HG03139 (cell line): ENCODE measurements around the gene TANC1.

Source experiments
- ATAC-seq: cut with Tn5 transposase; IDR thresholded peaks from one replicate; pipeline ENCODE4 v1.9.1; 2021; ENCODE audit not compliant: unreplicated experiment

The TANC1 gene

GRCh38 chr2:159109517-159109916 is 141.1 kb downstream of the TANC1 start:
- no peak for ATAC-seq

- no peak for ATAC-seq
Measured at GRCh38 chr2:159110784-159111183, 142.3 kb downstream of the TANC1 start.

GRCh38 chr2:159111346-159111927 is 143.0 kb downstream of the TANC1 start:
- ATAC-seq, result no peak

GRCh38 chr2:159114835-159115234 is 146.4 kb downstream of the TANC1 start:
- ATAC-seq, result no peak

GRCh38 chr2:159116922-159117321 is 148.5 kb downstream of the TANC1 start:
- ATAC-seq, result no peak

GRCh38 chr2:159117658-159118057 is 149.2 kb downstream of the TANC1 start:
- no peak for ATAC-seq

- ATAC-seq, result peak; percentile 86
Measured at GRCh38 chr2:159118115-159118858, 149.8 kb downstream of the TANC1 start.

GRCh38 chr2:159118859-159119500 is 150.5 kb downstream of the TANC1 start:
- no peak for ATAC-seq

- no peak for ATAC-seq
Measured at GRCh38 chr2:159119652-159120257, 151.3 kb downstream of the TANC1 start.

GRCh38 chr2:159123786-159124185 is 155.3 kb downstream of the TANC1 start:
- no peak for ATAC-seq

- ATAC-seq, result no peak
Measured at GRCh38 chr2:159124441-159124911, 156.0 kb downstream of the TANC1 start.

- ATAC-seq, result no peak
Measured at GRCh38 chr2:159124931-159125467, 156.6 kb downstream of the TANC1 start.

- ATAC-seq, result no peak
Measured at GRCh38 chr2:159125858-159126257, 157.4 kb downstream of the TANC1 start.

GRCh38 chr2:159126432-159127022 is 158.1 kb downstream of the TANC1 start:
- no peak for ATAC-seq

- no peak for ATAC-seq
Measured at GRCh38 chr2:159128191-159128590, 159.8 kb downstream of the TANC1 start.

GRCh38 chr2:159129269-159129668 is 160.8 kb downstream of the TANC1 start:
- no peak for ATAC-seq

- ATAC-seq, result no peak
Measured at GRCh38 chr2:159129824-159130223, 161.4 kb downstream of the TANC1 start.

GRCh38 chr2:159130302-159130701 is 161.9 kb downstream of the TANC1 start:
- ATAC-seq, result no peak

GRCh38 chr2:159131267-159131913 is 162.9 kb downstream of the TANC1 start:
- no peak for ATAC-seq

GRCh38 chr2:159131914-159132281 is 163.5 kb downstream of the TANC1 start:
- ATAC-seq, result no peak

GRCh38 chr2:159133797-159134196 is 165.4 kb downstream of the TANC1 start:
- no peak for ATAC-seq
